Measurements from ENCODE around the gene RMRP.

DNA sequence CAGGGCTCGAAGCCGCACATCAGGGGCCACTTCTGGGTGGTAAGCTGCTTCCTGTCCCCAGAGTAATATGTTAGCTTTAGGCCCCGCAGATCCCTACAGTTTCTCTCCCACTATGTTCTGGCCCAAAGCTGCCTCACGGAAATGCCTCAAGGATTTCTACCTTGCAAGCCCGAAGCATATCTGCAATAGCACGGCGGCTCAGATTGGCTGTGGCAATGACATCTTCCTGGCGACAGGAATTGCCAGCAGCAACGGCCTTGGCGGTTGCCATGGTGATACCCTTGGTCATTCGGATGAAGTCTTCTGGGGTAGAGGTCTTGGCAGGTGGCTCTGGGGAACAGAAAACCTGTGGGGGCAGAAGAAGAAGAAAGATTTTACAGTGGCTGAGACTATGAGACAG, 42.2 kb upstream of the RMRP start:
- TF ChIP-seq, protein P1, sequence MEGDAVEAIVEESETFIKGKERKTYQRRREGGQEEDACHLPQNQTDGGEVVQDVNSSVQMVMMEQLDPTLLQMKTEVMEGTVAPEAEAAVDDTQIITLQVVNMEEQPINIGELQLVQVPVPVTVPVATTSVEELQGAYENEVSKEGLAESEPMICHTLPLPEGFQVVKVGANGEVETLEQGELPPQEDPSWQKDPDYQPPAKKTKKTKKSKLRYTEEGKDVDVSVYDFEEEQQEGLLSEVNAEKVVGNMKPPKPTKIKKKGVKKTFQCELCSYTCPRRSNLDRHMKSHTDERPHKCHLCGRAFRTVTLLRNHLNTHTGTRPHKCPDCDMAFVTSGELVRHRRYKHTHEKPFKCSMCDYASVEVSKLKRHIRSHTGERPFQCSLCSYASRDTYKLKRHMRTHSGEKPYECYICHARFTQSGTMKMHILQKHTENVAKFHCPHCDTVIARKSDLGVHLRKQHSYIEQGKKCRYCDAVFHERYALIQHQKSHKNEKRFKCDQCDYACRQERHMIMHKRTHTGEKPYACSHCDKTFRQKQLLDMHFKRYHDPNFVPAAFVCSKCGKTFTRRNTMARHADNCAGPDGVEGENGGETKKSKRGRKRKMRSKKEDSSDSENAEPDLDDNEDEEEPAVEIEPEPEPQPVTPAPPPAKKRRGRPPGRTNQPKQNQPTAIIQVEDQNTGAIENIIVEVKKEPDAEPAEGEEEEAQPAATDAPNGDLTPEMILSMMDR (IDR thresholded peaks at IDR 0.05; ENCODE audit: borderline replicate concordance, extremely low read depth, low read length, poor library complexity, severe bottlenecking), result no peak
- TF ChIP-seq EZH2 (IDR thresholded peaks at IDR 0.05; ENCODE audit: borderline replicate concordance, low read depth, low read length, severe bottlenecking), result no peak

Measured in DND-41 (cell line).